Hematopoietic multipotent progenitor cell treated with erythropoietin and hydrocortisone succinate and interleukin-3 and kit ligand, for 17 days (in vitro differentiated cells): ENCODE measurements around the gene STARD13.

ENCODE experiments used
- DNase-seq: peaks from one replicate; pipeline ENCODE4 v3.0.0-alpha.2; 2015; ENCODE audit warnings: low spot score

Gene STARD13

GRCh38 chr13:33081666-33082065, 203.9 kb downstream of the STARD13 start:
- no peak for DNase-seq

- no peak for DNase-seq
Measured at GRCh38 chr13:33080972-33081590, 204.5 kb downstream of the STARD13 start.

- DNase-seq: no peak
Measured at GRCh38 chr13:33079960-33080359, 205.6 kb downstream of the STARD13 start.

GRCh38 chr13:33078263-33078662, 207.3 kb downstream of the STARD13 start:
- no peak for DNase-seq

GRCh38 chr13:33076001-33076992, 209.3 kb downstream of the STARD13 start:
- DNase-seq: no peak

- DNase-seq: no peak
Measured at GRCh38 chr13:33073338-33073737, 212.2 kb downstream of the STARD13 start.

GRCh38 chr13:33072759-33073158, 212.8 kb downstream of the STARD13 start:
- no peak for DNase-seq

- no peak for DNase-seq
Measured at GRCh38 chr13:33072282-33072681, 213.3 kb downstream of the STARD13 start.

GRCh38 chr13:33070713-33071112, 214.8 kb downstream of the STARD13 start:
- DNase-seq: no peak

- no peak for DNase-seq
Measured at GRCh38 chr13:33069365-33069764, 216.2 kb downstream of the STARD13 start.

GRCh38 chr13:33066329-33066728, 219.2 kb downstream of the STARD13 start:
- no peak for DNase-seq

- DNase-seq: no peak
Measured at GRCh38 chr13:33060815-33061214, 224.7 kb downstream of the STARD13 start.

GRCh38 chr13:33058776-33059327, 226.7 kb downstream of the STARD13 start:
- no peak for DNase-seq

GRCh38 chr13:33057019-33057780, 228.4 kb downstream of the STARD13 start:
- no peak for DNase-seq

- no peak for DNase-seq
Measured at GRCh38 chr13:33053397-33054066, 232.0 kb downstream of the STARD13 start.
